DND-41 (cell line): Measurements from ENCODE around the gene DOK6.

ENCODE experiments used
- ATAC-seq: fragments of 200-7000 bp; cut with Tn5 transposase; 3 replicates; pipeline ENCODE4 v1.9.1; 2021; ENCODE audit warnings: low read depth; ENCODE audit not compliant: insufficient read depth
- DNase-seq: peaks from one replicate; pipeline ENCODE4 v3.0.0-alpha.2; 2020
- H2AFZ ChIP-seq: 2 replicates; pipeline ENCODE4 v1.6.0; 2012; ENCODE audit warnings: low read depth, low read length
- H3K27ac ChIP-seq: 2 replicates; pipeline ENCODE4 v1.5.1; 2012; ENCODE audit warnings: low read length, inconsistent platforms
- H3K27me3 ChIP-seq: fragments of 200-600 bp; sonication (generic); 2 replicates; pipeline ENCODE4 v1.6.0; 2012; ENCODE audit warnings: low read length, mild to moderate bottlenecking, inconsistent platforms; ENCODE audit not compliant: insufficient read depth, poor library complexity
- H3K36me3 ChIP-seq: 2 replicates; pipeline ENCODE4 v1.5.1; 2012; ENCODE audit warnings: low read length, inconsistent platforms; ENCODE audit not compliant: insufficient read depth
- H3K4me1 ChIP-seq: 2 replicates; pipeline ENCODE4 v1.5.1; 2012; ENCODE audit warnings: mild to moderate bottlenecking, low read length; ENCODE audit not compliant: insufficient read depth
- H3K4me2 ChIP-seq: 2 replicates; pipeline ENCODE4 v1.6.0; 2012; ENCODE audit warnings: mild to moderate bottlenecking, moderate library complexity, low read length, inconsistent platforms; ENCODE audit not compliant: insufficient read depth
- H3K4me3 ChIP-seq, 2 experiments: fragments of 200-600 bp in 1 of 2; shearing (Covaris generic) in 1 of 2; 2 replicates each; pipeline ENCODE4 v1.5.1; 2012 to 2016; ENCODE audit warnings: inconsistent platforms in 2 of 2, low read length in 2 of 2, mild to moderate bottlenecking in 2 of 2, low read depth in 1 of 2, moderate library complexity in 1 of 2
- H3K79me2 ChIP-seq: 2 replicates; pipeline ENCODE4 v1.6.0; 2012; ENCODE audit warnings: low read length, inconsistent platforms; ENCODE audit not compliant: insufficient read depth
- H3K9ac ChIP-seq: 2 replicates; pipeline ENCODE4 v1.6.0; 2012; ENCODE audit warnings: low read depth, mild to moderate bottlenecking, inconsistent platforms, low read length, moderate library complexity
- H3K9me3 ChIP-seq: 2 replicates; pipeline ENCODE4 v1.5.1; 2012; ENCODE audit warnings: low read length, moderate library complexity, mild to moderate bottlenecking, inconsistent platforms; ENCODE audit not compliant: insufficient read depth, severe bottlenecking
- H4K20me1 ChIP-seq: 2 replicates; pipeline ENCODE4 v1.6.0; 2012; ENCODE audit warnings: low read length; ENCODE audit not compliant: insufficient read depth
- CTCF ChIP-seq: IDR thresholded peaks from 2 replicates; pipeline ENCODE4 v1.5.1; 2012; ENCODE audit warnings: borderline replicate concordance, low read length, moderate library complexity, mild to moderate bottlenecking; ENCODE audit not compliant: poor library complexity, severe bottlenecking; ENCODE audit errors: extremely low read depth
- EZH2 ChIP-seq: IDR thresholded peaks from 3 replicates; pipeline ENCODE4 v1.6.1; 2012; ENCODE audit warnings: borderline replicate concordance, low read depth, mild to moderate bottlenecking, moderate library complexity, low read length, inconsistent platforms; ENCODE audit not compliant: severe bottlenecking

Gene DOK6

GRCh38 chr18:69367104-69367503 is 33.6 kb upstream of the DOK6 start:
- Histone ChIP-seq H3K4me3 (no peak overlapping the region), H3K9ac (no peak overlapping the region), H3K27ac (no peak overlapping the region), H3K9me3 (no peaks in the 10 kb centered on the region), H3K36me3 (no peaks in the 10 kb centered on the region), H2AFZ (no peak overlapping the region), H3K4me1 (no peaks in the 10 kb centered on the region), H3K4me2 (no peak overlapping the region), H3K27me3 (no peaks in the 10 kb centered on the region), H3K79me2 (no peaks in the 10 kb centered on the region), H4K20me1 (no peaks in the 10 kb centered on the region)
- TF ChIP-seq CTCF (no peak), EZH2 (no peak)
- DNase-seq: no peak
- no peak for ATAC-seq

- no peaks in the 10 kb centered on the region for H3K9me3 ChIP-seq
- H3K27ac ChIP-seq: no peak overlapping the region
- DNase-seq (no peak), ATAC-seq (no peak)
- no peak overlapping the region for H3K4me2 ChIP-seq
- no peak overlapping the region for H2AFZ ChIP-seq
- H3K9ac ChIP-seq: no peak overlapping the region
- H3K36me3 ChIP-seq: no peaks in the 10 kb centered on the region
- H3K79me2 ChIP-seq: no peaks in the 10 kb centered on the region
- no peaks in the 10 kb centered on the region for H3K4me1 ChIP-seq
- H3K27me3 ChIP-seq: no peaks in the 10 kb centered on the region
- TF ChIP-seq EZH2: no peak
- TF ChIP-seq CTCF: no peak
- no peak overlapping the region for H3K4me3 ChIP-seq
- no peaks in the 10 kb centered on the region for H4K20me1 ChIP-seq
Observed at GRCh38 chr18:69371729-69372128, 29.0 kb upstream of the DOK6 start.

GRCh38 chr18:69380324-69380723 is 20.4 kb upstream of the DOK6 start:
- Histone ChIP-seq H3K79me2 (no peaks in the 10 kb centered on the region), H3K4me2 (no peak overlapping the region), H3K9ac (no peak overlapping the region), H3K27ac (no peak overlapping the region), H4K20me1 (no peaks in the 10 kb centered on the region), H3K36me3 (no peaks in the 10 kb centered on the region), H3K4me1 (no peaks in the 10 kb centered on the region), H3K27me3 (no peaks in the 10 kb centered on the region), H3K4me3 (no peak overlapping the region), H2AFZ (no peak overlapping the region), H3K9me3 (no peaks in the 10 kb centered on the region)
- DNase-seq (no peak), ATAC-seq (no peak)
- TF ChIP-seq CTCF: no peak
- TF ChIP-seq EZH2: no peak

- Histone ChIP-seq H3K27ac (no peak overlapping the region), H3K9me3 (no peaks in the 10 kb centered on the region), H3K36me3 (no peaks in the 10 kb centered on the region), H3K79me2 (no peaks in the 10 kb centered on the region), H3K4me1 (no peaks in the 10 kb centered on the region), H4K20me1 (no peaks in the 10 kb centered on the region), H2AFZ (no peak overlapping the region), H3K27me3 (no peaks in the 10 kb centered on the region), H3K4me2 (no peak overlapping the region), H3K4me3 (no peak overlapping the region), H3K9ac (no peak overlapping the region)
- no peak for TF ChIP-seq EZH2
- no peak for TF ChIP-seq CTCF
- no peak for DNase-seq
- ATAC-seq: no peak
Observed at GRCh38 chr18:69383186-69383585, 17.5 kb upstream of the DOK6 start.
